ENCODE results near the gene GBE1.

GBE1 gene

DNA sequence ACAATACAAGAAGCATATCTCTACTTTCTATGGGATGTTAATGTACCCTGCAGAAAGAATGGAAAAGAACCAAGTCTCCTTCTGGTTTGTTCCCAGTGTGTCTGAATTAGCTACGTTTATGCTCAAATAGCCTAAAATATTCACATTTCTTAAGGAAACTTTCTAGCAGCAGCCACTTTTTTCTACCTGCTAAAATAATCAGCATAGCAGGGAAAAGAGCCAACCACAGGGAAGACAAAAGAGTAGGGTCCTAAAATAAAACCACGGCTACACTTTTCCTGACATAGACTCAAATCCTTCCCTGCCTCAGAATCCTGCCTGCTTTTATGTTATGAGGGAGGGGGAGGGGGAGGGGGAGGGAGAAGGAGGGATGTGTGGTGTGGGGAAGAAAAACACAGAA is 136.7 kb downstream of the GBE1 start:
- in situ Hi-C loops (cut with MboI; ENCODE audit: low sequenced_read_pairs): no loop called here

GRCh38 chr3:81622395-81622794 is 139.1 kb downstream of the GBE1 start:
- in situ Hi-C loops (cut with MboI; ENCODE audit: low sequenced_read_pairs): no loop called here

DNA sequence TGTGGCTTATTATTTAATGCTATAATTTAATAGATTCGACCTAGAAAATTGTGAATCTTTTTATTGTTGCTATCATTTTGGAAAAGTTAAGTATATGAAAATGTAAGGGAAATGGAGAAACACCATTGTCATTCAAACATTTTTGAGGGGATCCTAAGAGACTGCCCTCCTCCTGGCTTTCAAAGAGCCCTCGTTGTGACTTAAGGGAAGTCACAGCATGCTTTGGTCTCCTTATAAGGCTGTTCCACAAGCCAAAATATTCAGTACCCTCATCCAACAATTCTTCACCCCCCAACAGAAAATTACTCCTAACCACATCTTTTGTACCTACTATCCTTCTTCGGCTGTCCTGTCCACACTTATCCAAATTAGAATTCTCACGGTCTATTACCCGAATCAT is 140.2 kb downstream of the GBE1 start:
- in situ Hi-C loops (cut with MboI; ENCODE audit: low sequenced_read_pairs): no loop called here

- in situ Hi-C loops (cut with MboI; ENCODE audit: low sequenced_read_pairs): no loop called here
These were observed 140.6 kb downstream of the GBE1 start for GRCh38 chr3:81620849-81621248.

GRCh38 chr3:81612768-81613167 is 148.7 kb downstream of the GBE1 start:
- in situ Hi-C loops (cut with MboI; ENCODE audit: low sequenced_read_pairs): no loop called here

DNA sequence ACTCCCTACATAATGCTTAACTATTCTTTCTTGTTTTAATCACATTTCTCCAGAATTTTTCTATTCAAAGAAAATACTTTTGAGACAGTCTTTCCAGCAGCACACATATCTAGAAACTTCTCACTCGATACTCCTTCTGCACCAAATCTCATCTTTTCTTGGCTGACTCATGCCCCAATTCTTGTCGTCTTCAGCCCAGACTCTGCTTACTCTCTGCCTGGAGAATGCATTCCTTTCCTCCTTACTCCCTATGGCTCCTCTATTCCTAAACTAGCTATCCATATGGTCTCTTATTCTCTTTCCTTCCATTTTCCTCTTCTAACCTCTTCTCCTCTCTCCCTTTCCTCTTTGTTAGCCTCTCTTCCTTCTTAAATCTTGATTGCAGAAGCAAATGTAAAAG is 158.7 kb downstream of the GBE1 start:
- in situ Hi-C loops (cut with MboI; ENCODE audit: low sequenced_read_pairs): no loop called here

- in situ Hi-C loops (cut with MboI; ENCODE audit: low sequenced_read_pairs): no loop called here
These were observed 159.6 kb downstream of the GBE1 start for GRCh38 chr3:81601707-81602305.

GRCh38 chr3:81592101-81592500 is 169.3 kb downstream of the GBE1 start:
- in situ Hi-C loops (cut with MboI; ENCODE audit: low sequenced_read_pairs): no loop called here

DNA sequence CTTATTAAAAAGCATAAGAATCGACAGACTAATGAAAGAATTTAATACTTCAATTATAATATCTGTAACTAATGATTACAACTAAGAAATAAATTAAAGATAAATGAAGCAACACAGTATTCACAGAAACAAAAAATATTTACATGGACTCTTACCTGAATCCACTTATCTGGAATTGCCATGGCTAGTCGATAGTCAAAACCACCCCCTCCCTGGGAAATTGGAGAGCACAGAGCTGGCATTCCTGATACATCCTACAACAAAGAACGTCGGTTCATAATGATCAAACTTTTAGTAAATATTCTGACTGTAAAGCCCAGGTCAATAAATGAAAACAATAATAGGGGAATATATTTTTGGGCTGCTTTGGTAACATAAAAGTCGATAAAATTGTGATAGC is 175.5 kb downstream of the GBE1 start:
- in situ Hi-C loops (cut with MboI; ENCODE audit: low sequenced_read_pairs): no loop called here

DNA sequence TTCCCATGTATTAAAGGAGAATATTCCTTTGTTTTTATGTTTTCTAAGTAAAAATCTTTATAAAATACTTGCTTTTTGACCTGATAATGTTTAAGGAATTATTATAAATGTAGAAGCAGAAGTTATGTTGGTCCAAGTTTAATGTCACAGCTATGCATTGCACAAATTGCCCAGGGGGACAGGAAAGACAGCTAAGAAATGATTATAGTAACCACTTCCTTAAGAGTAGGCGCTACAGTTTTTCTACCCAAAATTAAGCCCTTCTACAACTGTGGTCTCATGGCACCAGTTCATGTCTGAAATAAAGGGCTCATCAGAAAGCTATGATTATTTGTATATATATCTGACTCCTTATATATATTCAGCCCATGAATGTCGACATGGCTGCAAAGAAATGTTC is 176.4 kb downstream of the GBE1 start:
- in situ Hi-C loops (cut with MboI; ENCODE audit: low sequenced_read_pairs): no loop called here

GRCh38 chr3:81581966-81582599 is 179.4 kb downstream of the GBE1 start:
- in situ Hi-C loops (cut with MboI; ENCODE audit: low sequenced_read_pairs): no loop called here

- in situ Hi-C loops (cut with MboI; ENCODE audit: low sequenced_read_pairs): no loop called here
These were observed 181.1 kb downstream of the GBE1 start for GRCh38 chr3:81580355-81580754.

DNA sequence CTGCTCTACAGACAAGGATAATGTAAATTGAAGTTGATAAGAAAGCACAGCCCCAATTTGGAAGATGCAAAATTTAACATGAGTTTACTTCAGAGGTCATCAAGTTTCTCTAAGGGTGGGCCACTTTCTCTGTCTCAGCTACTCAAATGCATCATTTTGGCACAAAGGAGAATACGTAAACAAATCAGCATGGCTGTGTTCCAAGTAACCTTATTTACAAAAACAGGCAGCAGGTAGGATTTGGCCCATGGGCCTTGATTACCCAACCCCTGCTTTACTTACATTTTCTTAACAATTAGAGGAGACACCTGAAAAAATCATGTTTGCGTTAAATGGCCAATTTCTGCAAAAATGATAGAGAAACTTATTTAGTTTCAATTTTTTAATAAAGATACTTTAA is 181.7 kb downstream of the GBE1 start:
- in situ Hi-C loops (cut with MboI; ENCODE audit: low sequenced_read_pairs): no loop called here

DNA sequence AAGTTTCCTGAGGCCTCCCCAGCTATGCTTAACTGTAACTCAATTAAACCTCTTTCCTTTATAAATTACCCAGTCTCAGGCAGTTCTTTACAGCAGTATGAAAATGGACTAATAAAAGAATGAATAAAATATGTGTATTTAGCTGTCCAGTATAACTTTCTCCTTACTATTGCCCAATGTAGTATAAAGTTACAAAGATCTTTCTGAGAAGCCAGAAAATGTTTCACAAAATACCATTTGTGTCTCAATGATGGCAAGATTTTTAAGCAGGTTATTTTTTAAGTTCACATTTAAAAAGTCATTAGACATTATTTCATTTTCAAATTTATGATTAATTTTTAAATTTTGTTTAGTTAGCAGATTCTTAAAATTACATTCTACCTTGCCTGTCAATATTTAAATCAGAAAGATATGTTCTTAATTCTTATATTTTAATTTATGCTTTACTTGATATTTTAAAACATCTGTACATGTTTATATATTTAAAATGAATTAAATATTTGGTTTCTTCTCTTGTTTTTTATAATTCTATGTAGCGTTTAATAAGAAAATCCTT is 189.2 kb downstream of the GBE1 start:
- in situ Hi-C loops (cut with MboI; ENCODE audit: low sequenced_read_pairs): no loop called here

GRCh38 chr3:81568378-81568777 is 193.1 kb downstream of the GBE1 start:
- in situ Hi-C loops (cut with MboI; ENCODE audit: low sequenced_read_pairs): no loop called here

GRCh38 chr3:81565041-81565440 is 196.4 kb downstream of the GBE1 start:
- in situ Hi-C loops (cut with MboI; ENCODE audit: low sequenced_read_pairs): no loop called here

- in situ Hi-C loops (cut with MboI; ENCODE audit: low sequenced_read_pairs): no loop called here
These were observed 203.3 kb downstream of the GBE1 start for GRCh38 chr3:81558106-81558505.

- in situ Hi-C loops (cut with MboI; ENCODE audit: low sequenced_read_pairs): no loop called here
These were observed 206.6 kb downstream of the GBE1 start for GRCh38 chr3:81554801-81555200.

GRCh38 chr3:81554388-81554787 is 207.1 kb downstream of the GBE1 start:
- in situ Hi-C loops (cut with MboI; ENCODE audit: low sequenced_read_pairs): no loop called here

DNA sequence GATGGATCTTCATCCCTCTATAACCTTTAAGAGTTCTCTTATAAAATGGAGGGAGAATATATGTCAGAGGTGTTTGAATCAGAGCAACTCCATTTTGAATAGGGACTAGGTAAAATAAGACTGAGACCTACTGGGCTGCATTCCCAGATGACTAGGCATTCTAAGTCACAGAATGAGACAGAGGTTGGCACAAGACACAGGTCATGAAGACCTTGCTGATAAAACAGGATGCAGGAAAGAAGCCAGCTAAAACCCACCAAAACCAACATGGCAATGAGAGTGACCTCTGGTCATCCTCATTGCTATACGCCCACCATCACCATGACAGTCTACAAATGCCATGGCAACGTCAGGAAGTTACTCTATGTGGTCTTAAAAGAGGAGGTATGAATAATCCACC is 211.0 kb downstream of the GBE1 start:
- in situ Hi-C loops (cut with MboI; ENCODE audit: low sequenced_read_pairs): no loop called here

DNA sequence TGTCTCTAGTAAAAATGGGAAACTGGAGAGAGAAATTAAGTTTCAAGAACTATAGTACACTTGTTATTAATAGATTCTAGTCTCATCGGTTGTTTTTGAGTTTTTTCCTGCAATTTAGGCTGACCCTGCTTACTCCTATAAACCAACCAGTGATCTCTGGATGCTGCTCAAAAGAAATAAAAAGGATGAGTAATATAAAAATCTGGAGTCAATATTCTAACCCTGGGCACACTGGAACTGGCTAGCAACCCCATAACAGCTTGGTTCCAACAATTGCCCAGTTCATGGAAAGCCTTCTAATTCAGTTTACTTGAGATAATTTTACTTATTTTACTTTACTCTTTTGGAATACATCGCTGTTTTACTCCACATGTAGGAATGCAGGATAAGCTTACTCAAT is 211.6 kb downstream of the GBE1 start:
- in situ Hi-C loops (cut with MboI; ENCODE audit: low sequenced_read_pairs): no loop called here

DNA sequence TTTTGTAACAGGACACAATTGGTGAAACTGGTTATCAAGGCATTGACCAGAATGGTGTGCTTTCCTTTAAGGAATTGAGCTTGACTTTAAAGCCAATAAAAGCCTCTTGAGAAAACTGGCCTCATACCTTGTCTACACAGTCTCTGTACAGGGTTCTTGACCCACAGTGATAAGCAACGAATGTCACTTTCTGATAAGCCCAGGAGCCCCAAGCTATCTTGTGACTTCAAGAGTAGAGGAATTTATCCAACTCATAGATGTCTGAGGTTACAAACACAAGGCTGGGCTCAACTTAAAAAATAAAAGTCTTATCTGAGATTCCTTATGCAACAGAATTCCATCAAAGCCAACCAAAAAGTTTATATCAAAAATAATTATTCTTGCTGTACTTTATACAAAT is 212.1 kb downstream of the GBE1 start:
- in situ Hi-C loops (cut with MboI; ENCODE audit: low sequenced_read_pairs): no loop called here

DNA sequence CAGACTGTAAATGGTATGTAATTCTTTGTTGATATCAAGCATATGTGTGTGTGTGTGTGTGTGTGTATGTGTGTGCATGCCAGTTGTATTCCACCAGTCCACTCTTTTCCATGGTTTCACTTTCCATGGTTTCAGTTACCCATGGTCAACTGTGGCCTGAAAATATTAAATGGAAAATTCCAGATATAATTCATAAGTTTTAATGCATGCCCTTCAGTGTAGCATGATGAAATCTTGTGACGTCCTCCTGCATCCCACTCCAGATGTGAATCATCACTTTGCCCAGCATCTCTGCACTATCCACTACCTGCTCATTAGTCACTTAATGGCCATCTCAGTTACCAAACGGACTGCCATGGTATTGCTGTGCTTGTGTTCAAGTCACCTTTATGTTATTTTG is 215.9 kb downstream of the GBE1 start:
- in situ Hi-C loops (cut with MboI; ENCODE audit: low sequenced_read_pairs): no loop called here

All from HL-60/S4 treated with retinoic acid at 250 ng/mL for 4 days and 3 days (cell line).